ENCODE results near the gene INSRR.
A peak's percentile ranks its signal among the peaks of the same experiment; 100 is the strongest.

INSRR gene

DNA sequence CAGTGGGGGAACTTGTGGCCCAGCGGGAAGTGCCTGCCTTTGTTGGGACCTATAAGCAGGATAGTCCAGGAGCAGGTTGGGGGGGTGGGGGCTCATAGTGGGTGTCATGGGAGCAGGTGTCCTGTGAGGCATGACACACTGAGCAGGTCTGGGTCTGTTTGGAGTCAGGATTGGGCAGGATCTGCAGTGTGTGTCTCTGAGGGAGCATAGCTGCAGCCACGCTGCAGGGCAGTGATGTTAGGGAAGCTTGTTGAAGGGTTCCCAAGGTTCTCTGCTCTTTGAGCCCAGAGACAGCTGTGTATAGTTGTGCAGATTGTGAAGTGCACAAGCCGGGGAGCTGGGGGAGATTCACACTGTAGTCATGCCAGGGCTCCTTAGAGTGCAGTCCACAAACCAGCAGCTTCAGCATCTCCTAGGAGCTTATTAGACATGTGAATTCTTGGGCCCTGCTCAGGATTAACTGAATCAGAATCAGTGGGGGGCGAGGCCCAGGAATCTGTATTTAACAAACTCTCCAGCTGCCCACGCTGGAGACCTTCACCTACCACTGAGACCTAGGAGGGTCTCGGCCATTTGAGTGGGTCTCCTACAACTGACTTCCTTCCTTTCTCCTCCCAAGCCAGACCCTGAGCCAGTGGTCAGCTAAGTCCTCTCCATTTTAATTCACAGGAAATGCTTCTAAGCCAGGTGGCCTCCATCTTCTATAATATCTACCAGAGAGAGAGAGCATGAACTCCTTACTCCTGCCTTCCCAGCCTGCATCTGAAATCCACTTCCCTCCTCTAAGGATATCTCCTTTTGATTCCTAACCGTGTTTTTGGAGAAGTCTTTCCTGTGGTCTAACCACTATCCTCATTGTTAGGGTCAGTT lies 11.1 kb downstream of the INSRR start:
- no peak for DNase-seq

DNA sequence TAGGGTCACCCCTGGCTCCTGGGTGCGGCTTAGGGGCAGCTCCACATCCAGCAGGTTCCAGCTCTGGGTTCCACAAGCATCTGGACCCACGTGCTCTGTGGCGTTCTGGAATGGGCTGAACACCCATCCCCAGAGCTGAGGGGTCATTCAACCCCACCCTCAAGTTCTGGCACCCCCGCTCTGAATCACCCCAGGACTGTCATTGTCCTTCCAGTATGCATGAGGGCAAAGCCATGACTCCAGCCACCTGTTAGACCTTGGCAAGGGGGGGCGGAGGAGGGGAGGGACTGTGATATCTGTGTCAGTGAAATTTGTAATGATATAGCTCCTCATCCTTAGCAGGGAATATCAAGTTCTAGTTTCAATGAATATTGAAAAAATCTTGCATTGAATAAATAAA lies 12.3 kb downstream of the INSRR start:
- no peak for DNase-seq

DNA sequence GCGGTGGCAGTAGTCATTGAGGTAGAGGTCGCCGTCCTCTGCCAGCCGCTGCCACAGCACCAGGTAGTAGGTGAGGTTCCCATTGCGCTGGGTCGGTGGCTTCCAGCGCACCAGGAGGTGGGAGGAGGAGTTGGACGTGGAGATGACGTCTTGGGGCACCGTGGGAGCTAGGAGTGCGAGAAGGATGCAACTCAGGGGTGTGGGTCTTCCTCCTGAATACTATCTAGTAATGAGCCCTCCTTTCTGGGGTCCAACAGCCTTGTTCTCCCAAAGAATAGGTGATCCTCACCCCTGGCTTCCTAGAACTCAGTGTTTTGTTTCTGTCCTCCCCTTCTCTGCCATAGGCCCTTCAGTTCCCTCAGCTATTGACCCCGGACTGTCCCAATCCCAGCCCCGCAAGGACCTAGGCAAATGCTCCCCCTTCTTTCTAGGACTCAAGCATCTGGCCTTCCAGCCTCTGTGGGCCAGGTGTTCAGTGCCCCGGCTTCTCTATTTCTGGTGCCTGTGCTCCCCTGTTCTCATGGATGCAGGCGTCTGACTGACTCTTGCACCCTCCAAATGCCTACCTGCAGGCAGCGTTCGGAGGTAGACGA lies 12.9 kb downstream of the INSRR start:
- DNase-seq: no peak

DNA sequence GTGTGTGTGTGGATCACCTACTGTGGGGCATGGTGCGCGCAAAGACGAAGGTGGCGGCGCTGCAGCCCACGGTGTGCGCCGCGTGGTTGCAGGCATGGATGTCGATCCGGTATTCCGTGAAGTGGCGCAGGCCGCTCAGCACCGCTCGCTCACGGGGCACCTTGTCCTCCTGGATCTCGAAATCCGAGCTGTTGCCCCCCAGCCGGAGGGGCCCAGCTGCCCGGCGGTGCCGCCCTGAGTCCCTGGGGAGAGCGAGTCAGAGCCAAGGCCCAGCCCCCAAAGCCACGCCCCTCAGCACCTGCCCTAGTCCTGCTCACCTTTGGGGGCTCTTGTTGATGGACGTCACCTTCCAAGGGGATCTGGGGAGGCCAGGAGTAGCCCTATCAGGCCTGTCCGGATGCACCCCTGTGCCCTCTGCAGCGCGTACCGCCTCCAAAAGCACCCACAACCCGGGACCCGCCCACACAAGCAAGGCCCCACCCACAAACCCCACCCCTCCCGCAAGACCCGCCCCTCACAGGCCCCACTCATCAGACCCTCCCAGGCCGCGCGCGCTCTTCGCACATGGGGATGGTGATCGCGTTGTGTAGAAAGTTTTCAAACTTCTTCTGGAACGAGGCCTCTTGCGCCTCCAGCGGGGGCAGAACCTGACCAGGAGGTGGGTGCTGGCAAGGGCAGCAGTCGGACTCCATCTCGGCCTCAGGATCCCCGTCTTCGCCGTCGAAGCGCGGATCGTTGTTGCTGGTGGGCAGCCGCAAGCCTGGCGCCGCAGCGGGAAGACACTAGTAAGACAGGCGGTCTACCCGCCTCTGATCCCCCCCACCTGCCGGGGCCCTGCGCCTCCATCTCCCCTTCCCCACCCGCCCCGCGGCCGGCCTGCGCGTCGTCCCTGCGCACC lies 13.6 kb downstream of the INSRR start:
- DNase-seq: peak; percentile 76

DNA sequence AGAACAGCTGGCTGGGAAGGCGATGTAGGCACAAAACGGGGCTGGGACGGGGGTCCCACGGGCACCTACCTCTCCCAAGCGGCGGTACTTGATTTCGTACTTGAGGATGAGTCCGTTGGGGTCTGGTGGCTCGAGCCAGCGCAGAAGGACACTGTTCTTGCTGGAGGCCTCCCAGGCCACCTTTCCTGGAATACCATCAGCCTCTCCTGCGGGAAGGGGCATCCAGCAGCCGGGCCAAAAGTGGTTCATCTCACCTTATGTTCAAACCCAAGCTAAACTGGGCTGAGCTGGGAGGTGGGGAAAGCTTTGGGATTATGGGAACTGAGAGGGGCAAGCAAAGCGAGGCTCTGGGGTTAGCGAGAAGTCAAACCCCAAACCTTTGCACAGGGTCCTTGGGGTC lies 14.3 kb downstream of the INSRR start:
- DNase-seq: no peak

DNA sequence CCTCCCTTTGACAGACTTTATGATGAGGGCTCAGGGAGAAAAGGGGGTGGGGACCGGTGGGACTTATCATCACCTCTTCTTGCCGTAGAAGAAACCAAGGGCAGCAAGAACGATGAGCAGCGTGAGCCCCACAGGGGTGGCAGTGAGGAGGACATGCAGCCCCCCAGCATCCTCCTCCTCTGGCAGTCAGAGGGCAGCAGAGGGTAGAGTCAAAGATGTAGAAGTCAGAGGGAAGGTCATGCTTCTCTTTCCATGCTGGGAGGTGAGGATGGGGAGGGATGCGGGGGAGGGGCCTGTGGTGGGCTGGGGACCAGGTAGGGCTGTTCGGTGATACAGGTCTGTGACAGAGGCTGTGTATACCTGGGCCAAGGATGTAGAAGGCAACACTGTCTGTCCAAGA lies 14.8 kb downstream of the INSRR start:
- DNase-seq: no peak

DNA sequence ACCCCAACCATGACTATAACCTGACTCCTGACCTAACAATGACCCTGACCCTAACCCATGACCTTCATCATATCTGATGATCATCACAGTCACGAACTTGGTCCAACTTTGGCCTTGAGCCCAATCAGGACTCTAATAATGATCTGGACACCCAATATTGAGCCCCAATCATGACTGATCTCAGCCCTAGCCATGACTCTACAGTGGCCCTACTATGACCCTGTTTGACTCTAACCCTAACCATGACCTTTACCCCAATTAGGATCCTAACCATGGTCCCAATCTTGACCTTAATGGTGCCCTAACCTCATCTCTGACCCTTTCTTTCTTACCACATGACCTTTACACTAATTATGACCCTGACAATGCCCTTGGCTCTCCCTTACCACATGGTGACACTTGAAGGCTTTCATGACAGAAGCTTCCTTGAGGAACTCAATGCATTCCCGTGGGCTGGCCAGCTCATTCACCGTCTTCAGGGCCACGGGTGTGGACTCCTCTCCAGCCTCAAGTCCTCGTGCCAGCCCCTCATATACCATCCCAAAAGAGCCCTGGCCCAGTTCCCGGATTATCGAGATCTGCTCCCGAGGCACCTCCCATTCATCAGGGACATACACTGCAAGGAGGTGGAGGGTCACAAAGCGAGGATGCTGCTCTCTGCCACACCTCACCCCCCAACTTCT lies 16.2 kb downstream of the INSRR start:
- no peak for DNase-seq

DNA sequence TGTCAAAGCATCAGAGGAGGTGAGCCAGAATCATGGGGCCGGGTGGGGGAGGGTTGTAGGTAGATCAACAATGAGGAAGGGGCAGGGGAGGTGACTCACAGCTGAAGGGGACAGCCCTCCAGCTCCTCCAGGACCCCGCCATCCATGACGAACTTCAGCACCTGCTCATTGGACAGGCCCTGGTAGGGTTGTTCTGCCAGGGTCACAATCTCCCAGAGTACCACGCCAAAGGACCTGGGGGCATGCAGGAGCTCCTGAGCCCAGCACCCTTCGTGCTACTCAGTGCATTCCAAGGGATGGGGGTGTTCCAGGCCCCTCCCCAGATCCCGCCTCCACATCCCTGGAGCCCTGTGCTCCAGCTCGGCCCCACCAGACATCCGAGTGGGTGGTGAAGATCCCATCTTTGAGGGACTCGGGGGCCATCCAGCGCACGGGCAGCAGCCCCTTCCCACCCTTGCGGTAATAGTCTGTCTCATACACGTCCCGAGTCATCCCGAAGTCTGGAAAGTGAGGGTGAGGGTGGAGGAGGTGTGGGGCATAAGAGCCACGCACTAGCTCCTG lies 17.5 kb downstream of the INSRR start:
- no peak for DNase-seq

DNA sequence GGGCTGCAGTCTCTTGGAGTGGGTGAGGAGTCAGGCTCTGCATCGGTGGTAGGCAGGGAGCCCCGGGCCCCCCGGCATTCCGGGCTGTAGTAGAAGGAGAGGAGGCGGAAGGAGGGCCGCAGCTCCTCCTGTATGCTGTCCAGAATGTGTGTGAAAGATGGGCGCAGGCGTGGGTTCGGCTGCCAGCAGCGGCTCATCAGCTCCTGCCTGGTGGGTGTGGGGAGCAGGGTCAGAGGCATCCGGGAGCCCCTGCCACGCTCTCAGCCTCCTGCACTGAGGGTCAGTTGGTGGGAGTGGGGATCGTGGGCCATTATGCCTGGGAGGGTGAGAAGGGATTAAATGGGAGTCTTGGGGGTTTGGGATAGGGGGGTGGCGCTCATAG lies 18.0 kb downstream of the INSRR start:
- no peak for DNase-seq

DNA sequence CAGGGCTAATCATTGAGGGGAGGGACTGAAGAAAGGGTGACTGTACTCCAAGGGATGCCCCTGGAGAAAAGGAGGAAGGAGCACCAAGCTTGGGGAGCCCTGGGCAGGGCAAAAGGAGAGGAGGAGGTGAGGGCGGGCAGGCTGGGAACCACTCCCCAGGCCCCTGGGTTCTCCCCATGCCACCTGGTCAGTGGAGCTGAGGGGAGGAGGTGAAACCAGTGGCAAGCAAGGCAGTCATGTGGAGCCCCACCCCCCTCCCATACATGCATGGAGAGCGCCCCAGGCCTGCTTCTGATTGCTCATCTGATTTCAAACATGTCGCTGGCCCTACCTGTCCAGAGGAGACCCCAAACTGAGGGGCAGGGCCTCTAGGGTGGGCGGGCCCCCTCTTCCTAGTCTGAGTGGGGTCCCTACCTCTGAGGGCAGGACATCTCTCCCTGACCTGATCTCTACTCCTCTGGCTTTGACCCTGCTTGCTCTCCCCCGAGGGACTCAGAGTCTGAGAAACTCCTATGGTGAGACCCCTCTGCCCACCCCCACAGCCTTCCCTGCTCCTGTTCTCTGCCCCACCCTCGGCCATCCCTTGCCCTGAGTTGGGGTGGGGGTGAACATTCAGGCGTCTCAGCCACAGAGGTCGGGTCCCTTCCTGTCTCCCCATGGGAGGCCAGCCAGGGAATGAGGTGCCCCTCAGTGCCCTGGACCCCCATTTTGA lies 18.6 kb downstream of the INSRR start:
- no peak for DNase-seq

DNA sequence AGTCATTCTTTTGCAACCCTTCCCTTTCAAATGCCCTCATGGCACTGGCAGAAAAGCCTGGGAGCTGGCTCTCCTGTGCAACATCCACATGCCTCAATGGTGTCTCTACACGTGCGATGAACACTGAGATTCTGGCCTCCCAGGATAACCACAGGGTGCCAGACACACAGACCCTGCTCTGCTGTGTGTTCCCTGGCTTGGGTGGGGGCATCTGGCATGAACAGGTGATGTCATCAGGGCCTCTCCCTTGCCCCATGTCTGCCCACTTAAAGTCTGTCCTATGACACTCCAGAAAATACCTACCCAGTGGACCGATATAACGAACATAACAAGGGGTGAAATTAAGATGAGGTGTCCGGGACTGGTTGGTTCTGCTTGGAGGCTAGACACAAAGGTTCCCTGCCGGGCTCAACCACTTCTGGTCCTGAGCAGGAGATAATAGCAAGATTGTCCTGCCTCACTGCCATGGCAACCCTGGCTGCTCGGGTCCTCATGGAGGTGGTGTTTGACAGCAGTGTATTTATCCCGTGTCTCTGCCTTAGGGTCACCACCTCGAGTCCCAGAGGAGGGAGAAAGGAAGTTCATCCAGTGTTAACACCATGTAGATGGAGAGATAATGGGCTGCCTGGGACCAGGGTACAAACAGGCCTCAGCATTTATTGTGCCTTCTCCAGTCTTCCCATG lies 19.3 kb downstream of the INSRR start:
- DNase-seq: no peak

DNA sequence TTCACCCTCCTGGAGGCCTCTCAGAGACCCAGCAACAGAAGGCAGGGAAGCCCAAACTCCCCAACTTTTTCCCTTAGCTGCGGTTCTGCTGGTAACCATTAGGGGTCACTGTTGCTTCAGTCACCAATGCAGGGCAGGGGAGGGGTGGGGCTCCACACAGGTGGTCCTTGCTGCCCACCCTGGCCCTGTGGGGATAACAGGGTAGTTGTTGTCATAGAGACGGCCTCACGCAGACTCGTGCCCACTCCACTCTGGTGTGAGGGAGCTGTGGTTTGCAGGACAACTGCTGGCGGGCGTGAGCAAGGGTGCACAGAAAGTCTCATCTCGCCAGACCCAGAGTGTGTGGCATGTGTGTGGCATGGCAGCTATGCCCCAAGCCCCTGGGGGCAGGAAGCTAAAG lies 19.9 kb downstream of the INSRR start:
- DNase-seq: peak; percentile 82

DNA sequence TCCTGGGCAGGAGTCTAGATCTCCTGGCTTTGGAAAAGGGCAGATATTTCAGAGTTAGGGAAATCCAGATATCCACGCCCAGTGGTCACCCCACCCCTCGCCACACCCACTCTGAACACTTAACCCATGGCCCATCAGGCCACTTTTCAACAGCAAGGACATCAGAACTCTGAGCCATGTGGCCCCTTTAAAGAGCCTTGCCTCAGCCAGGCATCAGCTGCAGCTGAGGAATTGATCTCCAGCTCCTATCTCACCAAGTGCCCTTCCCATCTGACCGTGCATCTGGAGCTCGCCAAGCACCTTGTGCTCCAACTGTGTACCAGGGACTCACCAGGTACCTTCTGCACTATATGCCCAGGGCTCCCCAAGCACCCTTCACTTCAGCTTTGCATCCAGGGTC lies 22.0 kb downstream of the INSRR start:
- no peak for DNase-seq

DNA sequence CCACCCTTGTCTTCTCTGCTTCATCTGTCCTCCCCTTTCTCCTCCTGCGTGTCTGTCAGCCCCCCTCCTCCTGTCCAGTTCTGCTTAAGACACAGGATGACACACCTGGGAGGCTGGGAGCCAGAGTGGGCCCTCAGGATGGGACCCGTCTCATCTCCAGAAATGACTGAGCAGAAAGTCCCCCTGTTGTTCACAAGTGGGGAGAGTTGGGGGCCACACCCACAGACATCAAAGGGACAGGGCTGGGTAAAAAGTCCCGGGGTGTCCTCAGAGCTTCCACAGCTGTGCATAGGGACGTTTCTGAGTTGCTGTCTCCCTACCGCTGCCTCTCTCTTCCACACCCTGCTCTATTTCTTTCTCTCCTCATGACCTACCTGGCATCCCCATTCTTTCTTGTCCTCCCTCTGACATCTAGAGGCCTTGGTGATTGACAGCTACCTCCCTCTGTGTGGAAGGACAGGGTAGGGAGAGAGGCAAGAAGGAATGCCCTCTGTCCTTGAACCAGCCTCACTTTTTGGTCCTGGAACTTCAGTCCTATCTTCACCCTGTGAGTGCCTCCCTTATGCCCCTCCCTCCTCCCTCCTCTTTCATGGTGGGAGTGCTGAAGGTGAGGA lies 22.8 kb downstream of the INSRR start:
- DNase-seq: no peak

DNA sequence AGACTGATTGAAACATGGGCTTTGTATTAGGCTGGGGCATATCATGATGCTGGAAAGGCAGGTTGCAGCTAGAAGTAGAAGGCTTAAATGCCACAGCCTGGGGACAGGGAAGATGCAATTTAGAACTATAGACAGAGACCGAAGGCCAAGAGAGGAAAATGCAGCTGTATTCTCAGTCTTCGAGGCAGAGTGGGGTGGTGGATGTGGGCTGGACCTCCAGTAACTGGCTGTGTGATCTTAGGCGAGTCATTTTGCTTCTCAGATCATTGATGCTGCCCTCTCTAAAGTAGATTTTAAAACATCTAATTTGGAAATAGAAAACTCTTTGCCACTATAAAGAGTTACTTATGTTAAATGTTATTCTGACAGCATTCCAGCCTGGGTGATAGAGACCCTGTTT lies 24.6 kb downstream of the INSRR start:
- DNase-seq: no peak

DNA sequence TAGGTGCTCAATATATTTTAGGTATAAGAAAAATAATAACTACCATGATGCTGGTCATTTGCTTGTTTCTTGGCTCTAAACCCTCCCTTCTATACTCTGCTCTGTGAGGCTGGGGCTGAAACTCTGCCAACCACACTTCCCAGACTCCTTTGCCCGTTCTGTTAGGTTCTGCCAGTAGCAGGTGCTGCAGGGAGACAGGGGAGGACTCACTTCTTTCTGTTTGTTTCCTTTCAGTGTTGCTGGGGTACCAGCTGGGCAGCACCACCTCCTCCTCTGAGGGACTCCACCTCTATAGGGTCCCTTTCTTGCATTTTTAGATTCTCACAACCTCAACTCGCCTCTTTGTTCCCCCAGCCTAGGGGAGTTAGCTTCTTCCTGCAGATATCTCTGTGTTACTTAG lies 25.3 kb downstream of the INSRR start:
- DNase-seq: no peak

DNA sequence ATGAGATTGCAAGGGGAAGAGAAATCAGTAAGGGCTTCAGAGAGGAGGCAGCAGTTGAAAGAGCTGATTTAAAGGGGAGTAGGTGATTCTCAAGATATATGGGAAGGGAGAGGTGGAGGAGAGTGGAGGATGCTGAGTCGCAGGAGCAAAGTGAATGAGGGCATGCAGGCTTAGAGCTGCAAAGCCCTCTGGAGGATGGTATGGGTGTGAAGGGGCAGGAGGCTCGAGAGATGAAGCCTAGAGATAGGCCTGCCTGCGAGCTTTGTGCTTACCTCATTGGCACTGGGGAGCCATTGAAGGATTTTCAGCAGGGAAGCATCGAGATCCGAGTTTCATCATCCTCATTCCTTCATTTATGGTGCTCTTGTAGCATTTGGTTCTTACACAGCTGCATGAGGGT lies 26.5 kb downstream of the INSRR start:
- DNase-seq: no peak

DNA sequence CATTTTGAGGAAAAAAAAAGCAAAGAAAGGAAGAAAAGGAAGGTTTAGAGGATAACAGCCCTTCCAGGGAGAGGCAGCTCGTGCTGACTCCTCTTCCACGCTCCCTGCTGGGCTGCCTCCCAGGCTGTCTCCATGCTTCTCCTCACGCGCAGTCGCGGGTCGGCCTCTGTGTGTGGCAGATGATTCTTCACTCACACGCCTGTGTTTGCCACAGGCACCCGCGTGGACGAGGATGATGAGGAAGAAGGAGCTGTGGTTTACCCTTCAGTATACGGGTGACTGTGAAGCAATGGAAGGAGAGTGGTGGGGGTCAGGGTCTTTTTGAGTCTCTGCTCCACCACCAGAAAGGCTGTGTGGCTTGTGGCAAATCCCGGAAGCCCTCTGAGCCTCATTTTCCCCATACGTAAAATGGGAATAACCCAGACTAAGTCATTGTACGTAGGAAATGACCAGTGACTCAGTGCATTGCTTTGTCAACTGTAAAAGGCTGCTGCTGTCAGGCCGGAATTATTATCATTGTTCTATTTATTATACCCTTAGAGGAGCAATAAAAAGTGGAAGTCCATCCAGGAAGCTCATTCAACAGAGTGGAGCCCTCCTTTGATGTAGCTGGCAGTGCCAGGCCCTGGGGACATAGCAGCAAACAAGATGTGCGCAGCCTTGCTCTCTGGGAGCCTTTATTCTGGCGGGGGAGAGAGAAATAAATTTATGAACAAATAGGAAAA lies 30.4 kb downstream of the INSRR start:
- DNase-seq: no peak

DNA sequence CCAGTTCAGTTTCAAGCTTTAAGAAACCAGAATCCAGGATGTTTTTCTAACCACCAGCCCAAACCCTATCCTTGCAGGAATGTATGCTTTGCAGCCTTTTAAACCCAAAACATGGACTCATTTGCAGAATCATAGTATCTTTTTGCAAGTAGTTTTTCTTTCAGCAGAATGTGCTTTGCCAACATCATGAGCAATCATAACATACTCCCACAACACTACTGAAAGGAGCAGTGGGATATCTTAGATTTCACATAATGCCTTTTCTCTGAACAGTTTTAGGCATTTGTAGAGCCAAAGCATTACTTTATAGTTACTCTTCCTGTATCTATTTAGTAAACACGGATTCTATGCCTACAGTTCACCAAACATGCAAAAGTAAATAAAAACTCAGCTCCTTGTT lies 32.3 kb downstream of the INSRR start:
- no peak for DNase-seq

DNA sequence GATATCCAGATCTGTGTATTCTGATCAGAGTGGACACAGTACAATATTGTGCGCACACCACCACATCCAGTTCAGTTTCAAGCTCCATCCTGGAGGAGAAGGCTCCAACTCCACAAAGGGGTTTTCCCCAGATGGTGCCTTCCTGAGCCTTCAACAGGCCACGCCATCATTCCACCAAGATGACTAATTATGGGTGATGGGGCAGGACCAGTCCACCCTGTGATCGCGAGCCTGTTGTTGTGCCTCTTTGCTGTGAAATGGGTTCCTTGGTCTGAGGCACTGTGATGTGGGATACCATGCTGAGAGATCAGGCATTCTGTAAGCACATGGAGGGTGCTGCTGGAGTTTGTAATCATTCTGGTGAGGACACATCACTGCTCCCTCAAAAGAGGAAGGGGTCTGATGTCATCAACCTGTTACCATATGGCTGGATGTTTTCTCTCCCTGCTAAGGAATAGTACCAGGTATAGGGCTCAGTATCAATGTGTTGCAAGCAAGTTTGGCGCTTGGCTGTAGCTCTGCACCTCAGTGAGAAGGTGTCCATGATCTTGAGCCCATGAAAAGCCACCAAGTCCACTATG lies 35.6 kb downstream of the INSRR start:
- DNase-seq: no peak
